Endothelial cell of umbilical vein (primary cell): ENCODE results near the gene PRAF2. TPM values are rescaled to one million over a fixed set of nuclear protein-coding genes. Genes with fewer than 3 reads are reported as not detected.

Experiments used
- BruUV-seq: library from RNA; stranded (reverse); fragments of 400-500 nt; replicated peaks from 2 replicates; lab custom pipeline; 2021; lab: Mats Ljungman, UMichigan
- CTCF ChIA-PET: fragments of 300-600, 350-600 bp; sonication (Branson Sonifier 250); formaldehyde crosslinking; loops from one replicate; lab custom pipeline; 2021; ENCODE audit warnings: antibody characterized with exemption, inconsistent platforms; lab: Charles Lee
- POLR2A ChIA-PET: fragments of 300-600, 350-600 bp; sonication (Branson Sonifier 250); formaldehyde crosslinking; loops from one replicate; lab custom pipeline; 2021; ENCODE audit warnings: antibody characterized with exemption, inconsistent platforms; lab: Charles Lee
- DNase-seq: peaks from one replicate; pipeline ENCODE4 v3.0.0-alpha.2; 2011; ENCODE audit warnings: low read depth, low spot score
- FAIRE-seq: peaks from 2 replicates; lab custom pipeline; 2011; peaks lifted over from hg19 to GRCh38; lab: Jason Lieb, UNC
- H2AFZ ChIP-seq: 2 replicates; pipeline ENCODE4 v1.6.0; 2012; ENCODE audit warnings: low read depth, low read length, control low read depth, inconsistent platforms
- H3K27ac ChIP-seq: 2 replicates; pipeline ENCODE4 v1.5.1; 2011; ENCODE audit warnings: low read depth, mild to moderate bottlenecking, control low read depth, low read length, moderate library complexity; ENCODE audit not compliant: insufficient read depth
- H3K27me3 ChIP-seq, 2 experiments: 2 replicates each; pipeline versions ENCODE4 v1.6.0 to v1.6.1; 2011; ENCODE audit warnings: low read length in 2 of 2, mixed read lengths in 1 of 2; ENCODE audit not compliant: control insufficient read depth in 2 of 2, insufficient read depth in 2 of 2
- H3K36me3 ChIP-seq, 2 experiments: 2 replicates in 1 of 2; 3 replicates in 1 of 2; pipeline ENCODE4 v1.5.1; 2011; ENCODE audit warnings: low read length in 2 of 2, mild to moderate bottlenecking in 1 of 2, moderate library complexity in 1 of 2; ENCODE audit not compliant: control insufficient read depth in 2 of 2, insufficient read depth in 2 of 2; ENCODE audit errors: extremely low read depth in 1 of 2
- H3K4me1 ChIP-seq: 3 replicates; pipeline ENCODE4 v1.5.1; 2011; ENCODE audit warnings: mild to moderate bottlenecking, low read length; ENCODE audit not compliant: control insufficient read depth, insufficient read depth; ENCODE audit errors: extremely low read depth
- H3K4me2 ChIP-seq: 2 replicates; pipeline ENCODE4 v1.6.1; 2011; ENCODE audit warnings: low read length, control low read depth, mixed read lengths; ENCODE audit not compliant: insufficient read depth
- H3K4me3 ChIP-seq, 3 experiments: fragments of 200-600 bp in 1 of 3; sonication (generic), shearing (Covaris generic) in 1 of 3; replicated peaks in 1 of 3; 2 replicates each; pipeline ENCODE4 v1.5.1; 2011 to 2016; ENCODE audit warnings: control low read depth in 3 of 3, low read length in 3 of 3, mild to moderate bottlenecking in 2 of 3, inconsistent platforms in 1 of 3, low read depth in 1 of 3, moderate library complexity in 1 of 3; ENCODE audit not compliant: insufficient read depth in 1 of 3
- H3K79me2 ChIP-seq: 2 replicates; pipeline ENCODE4 v1.6.0; 2012; ENCODE audit warnings: low read length, inconsistent platforms; ENCODE audit not compliant: control insufficient read depth, insufficient read depth
- H3K9ac ChIP-seq: replicated peaks from 2 replicates; pipeline ENCODE3; 2011; ENCODE audit warnings: low read length, control low read depth; ENCODE audit not compliant: insufficient read depth; ENCODE audit errors: extremely low read depth
- H3K9me1 ChIP-seq: replicated peaks from 3 replicates; pipeline ENCODE4 v1.6.0; 2011; ENCODE audit warnings: mild to moderate bottlenecking, low read length; ENCODE audit not compliant: control insufficient read depth, insufficient read depth; ENCODE audit errors: extremely low read depth
- H3K9me3 ChIP-seq: replicated peaks from 2 replicates; pipeline ENCODE4 v1.5.1; 2012; ENCODE audit warnings: low read length, inconsistent platforms; ENCODE audit not compliant: control insufficient read depth, insufficient read depth
- H4K20me1 ChIP-seq: replicated peaks from 2 replicates; pipeline ENCODE3; 2011; ENCODE audit warnings: mild to moderate bottlenecking, low read length; ENCODE audit not compliant: control insufficient read depth, insufficient read depth; ENCODE audit errors: extremely low read depth
- FOS ChIP-seq: IDR thresholded peaks from 2 replicates; pipeline ENCODE4 v1.6.1; 2011; ENCODE audit warnings: mild to moderate bottlenecking, low read length, moderate library complexity, borderline replicate concordance; ENCODE audit not compliant: insufficient read depth
- JUN ChIP-seq: IDR thresholded peaks from 2 replicates; pipeline ENCODE4 v1.6.1; 2011; ENCODE audit warnings: borderline replicate concordance, low read depth; ENCODE audit not compliant: insufficient read length, insufficient read depth
- POLR2A ChIP-seq: IDR thresholded peaks from 2 replicates; pipeline ENCODE4 v1.6.1; 2012; ENCODE audit warnings: low read depth, mild to moderate bottlenecking, control low read depth, low read length
- POLR2AphosphoS5 ChIP-seq: IDR thresholded peaks from 2 replicates; pipeline ENCODE4 v1.6.1; 2012; ENCODE audit warnings: low read depth, mild to moderate bottlenecking, control low read depth, low read length, moderate library complexity; ENCODE audit not compliant: insufficient read depth
- dilution Hi-C: fragments of 300-500 bp; cut with MboI; formaldehyde crosslinking; loops from one replicate; pipeline ENCODE4 v1.15.0; 2019; ENCODE audit warnings: low sequenced_read_pairs; ENCODE audit not compliant: extremely low pct_ligation_motif_present
- intact Hi-C: fragments of 100-400 bp; cut with micrococcal nuclease; formaldehyde crosslinking; loops from one replicate; pipeline ENCODE4 v1.10.0; 2022
- polyA plus RNA-seq, 4 experiments: library from polyadenylated mRNA; depleted of rRNA in 3 of 4; stranded (reverse) in 3 of 4; unstranded in 1 of 4; fragments of >200 nt; gene quantifications; 2 replicates each; pipeline versions ENCODE4 v1.2.1 to v1.2.3, GENCODE V29; 2011 to 2012; ENCODE audit warnings: missing spikeins in 1 of 4
- total RNA-seq: library from RNA; stranded (reverse); gene quantifications from 2 replicates; pipeline ENCODE4 v1.2.3, GENCODE V29; 2021
- TF ChIP-seq, protein P1 (sequence below): IDR thresholded peaks from 2 replicates; pipeline ENCODE4 v1.6.1; 2011; ENCODE audit not compliant: insufficient read depth, insufficient read length

Gene PRAF2
- total and polyA plus RNA-seq, 2 donors (not counting 3 experiments of a cell fraction or from before 2014, with no cell fraction given), result 36.2 to 41.6 TPM

DNA sequence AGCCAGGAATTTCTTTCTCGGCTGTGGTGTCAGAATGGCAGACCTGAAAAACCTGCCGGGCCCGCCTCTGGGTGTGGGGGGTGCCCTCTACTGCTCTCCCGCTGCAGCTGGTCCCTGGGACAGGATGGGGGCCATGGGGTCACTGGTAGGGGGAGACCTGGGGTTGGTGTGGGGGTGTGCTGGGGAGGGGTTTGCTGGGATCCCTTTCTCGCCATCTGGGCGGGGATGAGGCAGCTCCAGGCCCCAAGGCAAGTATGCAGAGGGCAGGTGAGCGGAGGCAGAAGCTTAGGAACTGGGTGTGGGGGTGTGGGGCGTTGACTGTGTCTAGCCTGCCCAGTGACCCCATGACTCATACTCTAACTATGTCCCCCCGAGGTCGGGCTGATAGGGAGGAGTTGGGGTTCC lies 14.1 kb downstream of the PRAF2 start:
- FAIRE-seq (no peak), DNase-seq (no peak)
- H3K9me1 ChIP-seq, result no peaks in the 10 kb centered on the region
- ChIA-PET POLR2A (no interaction called here), CTCF (no interaction called here)
- peaks cover 8% of the 10 kb centered on the region for H3K4me1 ChIP-seq
- H3K27ac ChIP-seq, result no peak overlapping the region
- no peaks in the 10 kb centered on the region for H3K36me3 ChIP-seq
- no peaks in the 10 kb centered on the region for H3K27me3 ChIP-seq
- intact Hi-C loops, result no loop called here
- no peak overlapping the region for H3K9ac ChIP-seq
- H4K20me1 ChIP-seq, result no peaks in the 10 kb centered on the region
- no peak overlapping the region for H3K4me3 ChIP-seq
- H3K79me2 ChIP-seq, result no peaks in the 10 kb centered on the region
- H2AFZ ChIP-seq, result no peak overlapping the region
- no peaks in the 10 kb centered on the region for H3K9me3 ChIP-seq
- TF ChIP-seq FOS (no peak), POLR2AphosphoS5 (no peak), JUN (no peak)
- TF ChIP-seq, protein P1, sequence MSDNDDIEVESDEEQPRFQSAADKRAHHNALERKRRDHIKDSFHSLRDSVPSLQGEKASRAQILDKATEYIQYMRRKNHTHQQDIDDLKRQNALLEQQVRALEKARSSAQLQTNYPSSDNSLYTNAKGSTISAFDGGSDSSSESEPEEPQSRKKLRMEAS, result no peak
- dilution Hi-C loops, result no loop called here
- no TSS peak for BruUV-seq
- no peak overlapping the region for H3K4me2 ChIP-seq

DNA sequence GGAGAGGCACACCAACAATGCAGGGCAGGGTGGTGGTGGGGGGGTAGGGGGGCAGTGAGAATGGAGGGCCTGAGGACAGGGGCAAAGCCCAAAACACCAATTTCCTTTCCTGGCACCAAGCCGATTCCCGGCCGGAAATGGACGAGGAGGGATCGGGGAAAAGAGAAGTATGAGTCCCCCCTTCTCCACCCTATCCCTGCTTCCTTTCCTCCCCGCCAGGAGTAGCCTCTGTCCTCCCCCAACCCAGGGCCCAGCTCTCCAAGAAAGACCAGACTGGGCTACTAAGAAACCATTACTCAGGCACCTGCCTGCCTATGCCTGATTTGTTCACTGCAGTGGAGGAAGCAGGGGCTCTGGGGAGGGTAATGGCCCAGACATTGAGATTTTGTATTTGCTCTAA lies 14.6 kb downstream of the PRAF2 start:
- Histone ChIP-seq H2AFZ (no peak overlapping the region), H3K4me1 (peaks cover 12% of the 10 kb centered on the region), H3K9me1 (no peaks in the 10 kb centered on the region), H3K36me3 (no peaks in the 10 kb centered on the region), H4K20me1 (no peaks in the 10 kb centered on the region), H3K27me3 (no peaks in the 10 kb centered on the region), H3K9me3 (no peaks in the 10 kb centered on the region), H3K4me3 (no peak overlapping the region), H3K27ac (no peak overlapping the region), H3K79me2 (no peaks in the 10 kb centered on the region), H3K9ac (no peak overlapping the region), H3K4me2 (no peak overlapping the region)
- ChIA-PET POLR2A (no interaction called here), CTCF (no interaction called here)
- dilution Hi-C loops, result no loop called here
- no TSS peak for BruUV-seq
- no peak for DNase-seq
- TF ChIP-seq POLR2AphosphoS5, result no peak
- TF ChIP-seq, protein P1, result no peak
- no peak for TF ChIP-seq POLR2A
- intact Hi-C loops, result no loop called here
- FAIRE-seq, result peak; percentile 73
